SU-DHL-6 (cell line): ENCODE results near the gene CCSAP.

Experiments
- H2AFZ ChIP-seq: fragments of 200-600 bp; sonication (generic); 2 replicates; pipeline ENCODE4 v1.6.1; 2014; ENCODE audit warnings: low read depth, mild to moderate bottlenecking, moderate library complexity, mixed read lengths, antibody characterized with exemption, low read length; ENCODE audit not compliant: severe bottlenecking
- H3F3A ChIP-seq: fragments of 200-600 bp; shearing (Covaris generic); 2 replicates; pipeline ENCODE4 v1.6.0; 2016; ENCODE audit warnings: antibody characterized with exemption, mild to moderate bottlenecking; ENCODE audit not compliant: insufficient read depth
- H3K27ac ChIP-seq: fragments of 200-600 bp; sonication (generic); 2 replicates; pipeline ENCODE4 v1.5.1; 2016; ENCODE audit warnings: low read depth, mild to moderate bottlenecking, low read length, moderate library complexity, mixed read lengths
- H3K27me3 ChIP-seq: fragments of 200-600 bp; sonication (generic), shearing (Covaris generic); 2 replicates; pipeline ENCODE4 v1.6.0; 2014; ENCODE audit warnings: mild to moderate bottlenecking, low read length
- H3K36me3 ChIP-seq: fragments of 200-600 bp; sonication (generic); 2 replicates; pipeline ENCODE4 v1.6.1; 2014; ENCODE audit warnings: mild to moderate bottlenecking, low read length, mixed read lengths
- H3K4me2 ChIP-seq: fragments of 300-600, 200-600 bp; shearing (Covaris generic), sonication (generic); 2 replicates; pipeline ENCODE4 v1.6.0; 2014; ENCODE audit warnings: low read length, low read depth, mild to moderate bottlenecking; ENCODE audit not compliant: poor library complexity, severe bottlenecking
- H3K4me3 ChIP-seq: fragments of 200-600 bp; sonication (generic); 2 replicates; pipeline ENCODE4 v1.5.1; 2014; ENCODE audit warnings: antibody characterized with exemption, low read length, mild to moderate bottlenecking, mixed read lengths; ENCODE audit not compliant: insufficient read depth, poor library complexity, severe bottlenecking
- H3K79me2 ChIP-seq: fragments of 200-600 bp; sonication (generic); 2 replicates; pipeline ENCODE4 v1.6.1; 2014; ENCODE audit warnings: mild to moderate bottlenecking, low read length, moderate library complexity; ENCODE audit not compliant: insufficient read depth
- H3K9ac ChIP-seq: fragments of 200-600 bp; sonication (generic); 2 replicates; pipeline ENCODE4 v1.7.0; 2014; ENCODE audit warnings: mild to moderate bottlenecking, low read length
- H3K9me2 ChIP-seq: fragments of 200-600 bp; sonication (generic); replicated peaks from 2 replicates; pipeline ENCODE4 v1.6.1; 2014; ENCODE audit warnings: low read length; ENCODE audit not compliant: insufficient read depth
- H3K9me3 ChIP-seq: fragments of 200-600 bp; sonication (generic); 2 replicates; pipeline ENCODE4 v1.6.1; 2014; ENCODE audit warnings: low read length, mixed read lengths; ENCODE audit not compliant: insufficient read depth
- H4K20me1 ChIP-seq: fragments of 200-600 bp; sonication (generic); 2 replicates; pipeline ENCODE4 v1.6.1; 2014; ENCODE audit warnings: low read depth, mild to moderate bottlenecking, antibody characterized with exemption, low read length, moderate library complexity, mixed read lengths
- EZH2phosphoT487 ChIP-seq: fragments of 200-600 bp; sonication (generic), shearing (Covaris generic); conservative IDR thresholded peaks from 2 replicates; pipeline ENCODE4 v1.6.1; 2018; ENCODE audit warnings: mild to moderate bottlenecking, antibody characterized with exemption, low read length, moderate library complexity, mixed read lengths
- TF ChIP-seq, protein P1 (sequence below): fragments of 200-600 bp; sonication (generic); IDR thresholded peaks from one replicate; pipeline ENCODE4 v1.5.1; 2017; ENCODE audit warnings: antibody characterized with exemption, mild to moderate bottlenecking, low read length, moderate library complexity; ENCODE audit not compliant: insufficient read depth, poor library complexity, severe bottlenecking

The CCSAP gene

DNA sequence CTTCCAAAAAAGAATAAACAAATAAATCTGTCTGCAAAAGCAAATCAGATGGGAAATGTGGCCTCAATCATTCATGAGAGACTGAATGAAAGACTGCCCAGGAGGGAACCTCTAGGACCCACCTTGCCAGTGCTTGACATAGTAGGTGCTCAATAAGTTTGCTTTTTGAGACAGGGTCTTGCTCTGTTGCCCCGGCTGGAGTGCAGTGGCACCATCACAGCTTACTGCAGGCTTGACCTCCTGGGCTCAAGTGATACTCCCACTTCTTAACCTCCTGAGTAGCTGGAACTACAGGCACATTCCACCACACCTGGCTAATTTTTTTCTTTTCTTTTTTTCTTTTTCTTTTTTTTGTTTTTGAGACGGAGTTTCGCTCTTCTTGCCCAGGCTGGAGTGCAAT, 40.3 kb upstream of the CCSAP start:
- Histone ChIP-seq H3F3A (no peaks in the 10 kb centered on the region), H3K27ac (no peak overlapping the region), H3K4me2 (no peak overlapping the region), H3K27me3 (no peaks in the 10 kb centered on the region), H3K4me3 (no peak overlapping the region), H3K9me2 (no peaks in the 10 kb centered on the region), H3K79me2 (no peaks in the 10 kb centered on the region), H2AFZ (no peak overlapping the region), H3K9me3 (no peaks in the 10 kb centered on the region), H3K36me3 (no peaks in the 10 kb centered on the region), H3K9ac (no peak overlapping the region), H4K20me1 (no peaks in the 10 kb centered on the region)
- TF ChIP-seq, protein P1, sequence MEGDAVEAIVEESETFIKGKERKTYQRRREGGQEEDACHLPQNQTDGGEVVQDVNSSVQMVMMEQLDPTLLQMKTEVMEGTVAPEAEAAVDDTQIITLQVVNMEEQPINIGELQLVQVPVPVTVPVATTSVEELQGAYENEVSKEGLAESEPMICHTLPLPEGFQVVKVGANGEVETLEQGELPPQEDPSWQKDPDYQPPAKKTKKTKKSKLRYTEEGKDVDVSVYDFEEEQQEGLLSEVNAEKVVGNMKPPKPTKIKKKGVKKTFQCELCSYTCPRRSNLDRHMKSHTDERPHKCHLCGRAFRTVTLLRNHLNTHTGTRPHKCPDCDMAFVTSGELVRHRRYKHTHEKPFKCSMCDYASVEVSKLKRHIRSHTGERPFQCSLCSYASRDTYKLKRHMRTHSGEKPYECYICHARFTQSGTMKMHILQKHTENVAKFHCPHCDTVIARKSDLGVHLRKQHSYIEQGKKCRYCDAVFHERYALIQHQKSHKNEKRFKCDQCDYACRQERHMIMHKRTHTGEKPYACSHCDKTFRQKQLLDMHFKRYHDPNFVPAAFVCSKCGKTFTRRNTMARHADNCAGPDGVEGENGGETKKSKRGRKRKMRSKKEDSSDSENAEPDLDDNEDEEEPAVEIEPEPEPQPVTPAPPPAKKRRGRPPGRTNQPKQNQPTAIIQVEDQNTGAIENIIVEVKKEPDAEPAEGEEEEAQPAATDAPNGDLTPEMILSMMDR: no peak
- no peak for TF ChIP-seq EZH2phosphoT487

DNA sequence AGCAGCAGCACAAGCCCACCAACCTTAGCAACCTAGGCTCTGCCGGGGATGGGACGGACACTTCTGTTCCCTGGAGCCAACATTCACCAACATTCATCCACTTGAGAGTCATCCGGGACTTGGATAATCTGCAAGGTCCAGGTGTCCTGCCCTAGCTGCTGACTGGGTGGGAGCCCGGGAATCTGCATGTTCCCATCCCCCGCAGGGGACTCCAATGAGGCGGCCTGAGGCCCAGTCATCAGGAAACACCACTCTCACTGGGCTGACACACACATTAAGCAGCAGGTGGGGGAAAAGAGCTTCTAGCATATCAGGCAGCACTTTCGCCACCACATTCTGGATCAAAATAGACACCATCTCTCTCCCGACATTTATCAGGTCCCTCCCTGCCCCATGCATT, 38.4 kb upstream of the CCSAP start:
- Histone ChIP-seq H3K36me3 (no peaks in the 10 kb centered on the region), H3K9ac (no peak overlapping the region), H3K4me3 (no peak overlapping the region), H3K9me2 (no peaks in the 10 kb centered on the region), H2AFZ (no peak overlapping the region), H3F3A (no peaks in the 10 kb centered on the region), H3K4me2 (no peak overlapping the region), H3K27me3 (no peaks in the 10 kb centered on the region), H3K79me2 (no peaks in the 10 kb centered on the region), H3K27ac (no peak overlapping the region), H4K20me1 (no peaks in the 10 kb centered on the region), H3K9me3 (no peaks in the 10 kb centered on the region)
- TF ChIP-seq, protein P1: no peak
- no peak for TF ChIP-seq EZH2phosphoT487

DNA sequence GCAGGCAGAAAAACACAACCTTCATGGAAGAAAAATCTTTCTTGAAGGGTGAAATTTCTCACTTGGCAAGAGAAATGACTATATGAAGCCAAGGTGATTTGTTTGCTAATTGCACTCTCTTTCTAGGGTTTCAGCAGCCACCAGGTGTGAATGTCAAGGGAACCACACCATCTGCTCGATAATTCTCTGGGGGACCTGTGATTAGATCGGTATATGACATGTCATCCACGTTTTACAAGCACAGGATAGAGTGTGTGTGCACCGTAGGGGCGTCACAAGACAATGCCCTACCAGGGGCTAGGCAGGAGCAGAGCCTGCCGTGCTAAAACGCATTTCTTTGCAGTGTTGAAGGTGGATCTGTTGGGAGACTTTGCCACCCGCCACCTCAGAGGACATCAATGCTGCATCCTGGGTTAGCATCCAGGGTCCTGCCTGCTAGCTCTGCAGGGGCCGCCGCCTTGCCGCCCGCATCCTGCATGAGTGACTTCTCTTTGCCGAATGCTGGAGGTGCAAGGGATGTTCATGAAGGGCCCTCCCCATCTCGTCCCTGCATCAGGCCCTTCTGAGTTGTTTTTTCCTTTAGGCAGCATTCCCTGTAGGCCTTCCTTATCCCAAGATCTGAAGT, 37.8 kb upstream of the CCSAP start:
- H3K9ac ChIP-seq: no peak overlapping the region
- no peak overlapping the region for H3K4me3 ChIP-seq
- no peaks in the 10 kb centered on the region for H3K36me3 ChIP-seq
- TF ChIP-seq EZH2phosphoT487: no peak
- TF ChIP-seq, protein P1: no peak
- no peak overlapping the region for H3K27ac ChIP-seq
- H3K9me3 ChIP-seq: no peaks in the 10 kb centered on the region
- H2AFZ ChIP-seq: no peak overlapping the region
- no peak overlapping the region for H3K4me2 ChIP-seq
- no peaks in the 10 kb centered on the region for H3K9me2 ChIP-seq
- H4K20me1 ChIP-seq: no peaks in the 10 kb centered on the region
- no peaks in the 10 kb centered on the region for H3K79me2 ChIP-seq
- H3F3A ChIP-seq: no peaks in the 10 kb centered on the region
- H3K27me3 ChIP-seq: no peaks in the 10 kb centered on the region
